Right lobe of liver (tissue), 4 donors: Measurements from ENCODE around the gene ISCA2.

Experiments used
- POLR2A ChIP-seq: fragments of 450-650 bp; IDR thresholded peaks from one replicate; pipeline ENCODE4 v1.6.1; 2017; ENCODE audit warnings: antibody characterized with exemption, mild to moderate bottlenecking
- TF ChIP-seq, protein P1 (sequence below), 4 donors: fragments of 200-600 bp in 3 of 4; fragments of 450-650 bp in 1 of 4; IDR thresholded peaks; one replicate each; pipeline versions ENCODE4 v1.5.1 to v1.8.0; 2016 to 2022; ENCODE audit warnings: antibody characterized with exemption in 4 of 4, mild to moderate bottlenecking in 2 of 4
- donor health status: DM: no; HTN: no; CAD: no.
- donor health status: DM: no; HTN: no; CAD: no.
- donor health status: DM: no; HTN: yes; CAD: no.

DNA sequence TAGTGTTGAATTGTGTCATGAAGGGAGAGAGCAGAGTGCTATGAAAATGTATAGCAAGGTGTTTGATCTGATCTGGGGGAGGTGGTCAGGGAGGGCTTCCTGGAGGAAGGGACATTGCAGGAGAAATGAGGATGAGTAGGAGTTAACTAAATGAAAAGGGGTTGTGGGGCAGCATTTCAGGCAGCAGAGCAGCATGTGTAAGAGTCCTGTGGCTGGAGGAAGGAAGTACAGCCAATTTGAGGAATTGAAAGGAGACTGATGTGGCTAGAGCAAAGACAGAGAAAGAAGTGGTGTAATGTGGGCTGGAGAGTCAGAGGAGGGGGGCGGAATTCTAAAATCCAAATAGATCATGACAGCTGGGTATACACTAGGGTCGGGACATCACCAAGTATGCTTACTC, 21.0 kb upstream of the ISCA2 start:
- TF ChIP-seq, protein P1, sequence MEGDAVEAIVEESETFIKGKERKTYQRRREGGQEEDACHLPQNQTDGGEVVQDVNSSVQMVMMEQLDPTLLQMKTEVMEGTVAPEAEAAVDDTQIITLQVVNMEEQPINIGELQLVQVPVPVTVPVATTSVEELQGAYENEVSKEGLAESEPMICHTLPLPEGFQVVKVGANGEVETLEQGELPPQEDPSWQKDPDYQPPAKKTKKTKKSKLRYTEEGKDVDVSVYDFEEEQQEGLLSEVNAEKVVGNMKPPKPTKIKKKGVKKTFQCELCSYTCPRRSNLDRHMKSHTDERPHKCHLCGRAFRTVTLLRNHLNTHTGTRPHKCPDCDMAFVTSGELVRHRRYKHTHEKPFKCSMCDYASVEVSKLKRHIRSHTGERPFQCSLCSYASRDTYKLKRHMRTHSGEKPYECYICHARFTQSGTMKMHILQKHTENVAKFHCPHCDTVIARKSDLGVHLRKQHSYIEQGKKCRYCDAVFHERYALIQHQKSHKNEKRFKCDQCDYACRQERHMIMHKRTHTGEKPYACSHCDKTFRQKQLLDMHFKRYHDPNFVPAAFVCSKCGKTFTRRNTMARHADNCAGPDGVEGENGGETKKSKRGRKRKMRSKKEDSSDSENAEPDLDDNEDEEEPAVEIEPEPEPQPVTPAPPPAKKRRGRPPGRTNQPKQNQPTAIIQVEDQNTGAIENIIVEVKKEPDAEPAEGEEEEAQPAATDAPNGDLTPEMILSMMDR (IDR thresholded peaks at IDR 0.05): no peak
- no peak for TF ChIP-seq POLR2A
